HG02973 (cell line): ENCODE measurements around the gene ITGA1.
"Not testable (repeated sequence)": the region's sequence is repeated elsewhere in the genome, so short reads cannot be mapped to it uniquely, and the experiment has no call there.

ENCODE experiments used
- ATAC-seq: cut with Tn5 transposase; IDR thresholded peaks from one replicate; pipeline ENCODE4 v1.9.1; 2021; ENCODE audit warnings: moderate library complexity; ENCODE audit not compliant: unreplicated experiment

ITGA1 gene

DNA sequence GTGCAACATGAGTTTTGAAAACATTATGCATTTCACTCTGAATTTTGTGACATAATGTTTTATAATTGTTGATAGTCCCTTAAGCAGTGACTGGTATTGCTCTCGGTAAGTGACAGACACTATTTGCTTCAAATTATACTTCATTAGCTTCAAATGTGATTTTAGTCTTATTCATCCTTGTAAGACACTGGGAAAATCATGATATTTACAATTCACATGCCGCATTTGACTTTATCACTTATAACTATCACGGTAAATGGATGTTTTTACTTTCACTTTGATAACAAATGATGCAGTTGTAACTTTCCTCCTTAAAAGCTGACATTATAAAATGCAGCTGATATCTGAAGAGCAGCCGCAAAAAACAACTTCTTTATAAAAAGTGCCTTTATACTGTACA lies 157.3 kb downstream of the ITGA1 start:
- no peak for ATAC-seq

DNA sequence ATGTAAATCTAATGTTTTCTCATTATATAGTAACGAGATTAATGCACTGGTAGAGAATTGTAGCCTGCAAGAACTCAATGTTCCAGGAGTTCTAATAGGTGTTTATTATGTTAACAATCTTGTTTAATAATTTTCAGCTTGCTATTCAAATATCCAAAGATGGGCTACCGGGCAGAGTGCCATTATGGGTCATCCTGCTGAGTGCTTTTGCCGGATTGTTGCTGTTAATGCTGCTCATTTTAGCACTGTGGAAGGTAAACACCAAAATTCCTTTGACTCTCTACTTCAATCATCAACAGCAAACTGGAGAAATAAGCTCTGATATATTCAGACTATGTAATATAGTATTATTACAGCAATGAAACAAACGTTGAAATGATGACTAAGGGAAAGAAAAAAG lies 159.5 kb downstream of the ITGA1 start:
- ATAC-seq: no peak

DNA sequence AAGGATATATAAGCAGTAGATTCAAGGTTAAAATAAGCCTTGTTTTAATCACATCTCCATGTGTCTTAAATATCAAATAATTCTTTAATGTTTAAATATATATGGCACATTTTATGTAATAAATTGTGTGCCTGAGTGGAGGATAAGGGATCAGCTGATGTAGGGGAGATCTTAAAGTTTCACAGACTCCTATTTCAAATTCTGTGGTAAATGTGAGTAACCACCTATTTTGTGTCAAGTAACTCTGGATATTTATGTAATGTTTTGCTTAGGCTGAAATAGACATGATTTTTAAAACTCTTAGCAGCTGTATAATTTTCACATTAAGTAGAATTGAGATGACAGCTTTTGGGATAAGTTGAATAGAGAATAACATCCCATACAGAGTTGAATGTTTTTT lies 160.1 kb downstream of the ITGA1 start:
- ATAC-seq: no peak

DNA sequence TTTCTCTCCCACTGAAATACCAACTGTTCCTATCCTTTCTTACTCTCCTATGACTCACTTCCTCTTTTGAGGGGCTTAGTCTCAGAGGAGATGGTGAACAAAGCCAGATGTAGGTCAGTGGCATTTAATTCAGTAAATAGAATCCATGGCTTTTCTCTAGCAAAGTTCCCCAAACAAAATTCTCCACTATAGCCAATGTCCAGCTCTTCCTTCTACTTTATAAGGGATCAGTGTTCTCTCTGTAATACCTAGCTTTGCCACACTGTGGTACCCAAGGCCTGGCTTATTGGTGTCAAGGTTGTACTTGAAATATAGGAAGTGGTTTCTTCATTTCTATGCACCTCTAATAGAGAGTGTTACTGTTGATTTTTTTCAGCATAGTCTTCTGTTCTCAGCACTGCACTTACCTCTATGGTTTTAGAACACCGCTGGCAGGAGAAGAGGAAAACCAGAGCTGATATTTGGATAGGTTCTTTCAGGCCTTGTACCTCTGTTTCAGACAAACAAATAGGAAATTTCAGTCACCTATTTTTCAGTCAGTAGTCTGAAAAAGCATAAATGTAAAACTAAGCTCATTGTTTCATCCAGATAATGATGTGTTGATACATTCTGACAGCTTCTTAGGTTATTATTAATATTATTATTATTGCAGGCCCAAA lies 160.8 kb downstream of the ITGA1 start:
- peak; percentile 99 for ATAC-seq

DNA sequence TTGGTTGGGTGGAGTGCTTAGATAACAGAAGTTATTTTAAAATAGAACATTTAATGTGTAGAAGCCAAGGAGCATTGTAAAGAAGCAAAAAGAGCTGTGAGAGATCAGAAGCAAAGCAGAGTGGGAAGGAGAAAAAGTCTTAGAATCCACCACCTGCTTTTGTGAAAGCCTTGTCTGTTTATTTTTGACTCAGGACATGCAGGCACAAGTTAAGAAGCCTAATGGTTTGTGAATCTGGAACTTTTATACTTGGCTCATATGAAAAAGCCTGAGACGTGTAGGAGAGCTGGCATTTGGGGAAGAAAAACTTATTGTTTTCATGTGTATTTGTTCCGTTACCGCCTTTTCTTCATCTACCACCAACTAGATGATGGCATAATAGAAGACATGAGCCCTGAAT lies 163.0 kb downstream of the ITGA1 start:
- no peak for ATAC-seq

DNA sequence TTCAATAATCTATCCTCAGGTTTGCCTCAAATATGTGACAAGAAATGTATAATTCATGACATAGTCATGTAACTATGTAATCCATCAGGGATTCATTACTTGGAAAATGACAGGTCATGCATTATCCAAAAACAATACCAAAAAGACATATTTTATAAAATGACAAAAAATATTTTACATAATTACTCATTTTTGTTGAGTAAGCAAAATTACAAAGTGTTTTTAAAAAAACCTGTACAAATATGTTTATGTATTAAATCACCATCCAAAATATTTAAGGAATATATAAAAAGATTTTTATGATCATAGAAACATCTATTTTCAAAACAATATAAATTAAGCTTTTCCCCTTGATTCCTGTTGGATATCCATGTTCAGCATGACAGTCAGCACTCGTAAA lies 164.8 kb downstream of the ITGA1 start:
- no peak for ATAC-seq

DNA sequence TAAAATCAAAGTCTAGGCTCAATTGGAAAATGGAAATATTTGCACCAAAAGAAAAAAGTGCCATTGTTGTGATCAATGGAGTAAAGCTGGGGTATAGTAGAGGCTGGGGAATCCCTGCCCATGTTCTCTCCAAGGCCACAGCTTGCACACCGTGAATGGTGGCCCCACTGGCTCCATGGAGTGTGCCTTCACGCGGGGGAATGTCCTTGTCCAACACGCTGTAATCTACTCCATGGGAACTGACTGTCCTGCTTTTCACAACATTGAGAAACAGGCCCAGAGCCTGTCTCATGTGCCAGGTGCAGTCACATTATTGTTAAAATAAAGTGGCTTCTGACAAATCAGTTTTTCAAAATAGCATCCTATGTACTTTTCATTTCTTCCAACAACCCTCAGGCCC lies 168.3 kb downstream of the ITGA1 start:
- ATAC-seq: no peak

DNA sequence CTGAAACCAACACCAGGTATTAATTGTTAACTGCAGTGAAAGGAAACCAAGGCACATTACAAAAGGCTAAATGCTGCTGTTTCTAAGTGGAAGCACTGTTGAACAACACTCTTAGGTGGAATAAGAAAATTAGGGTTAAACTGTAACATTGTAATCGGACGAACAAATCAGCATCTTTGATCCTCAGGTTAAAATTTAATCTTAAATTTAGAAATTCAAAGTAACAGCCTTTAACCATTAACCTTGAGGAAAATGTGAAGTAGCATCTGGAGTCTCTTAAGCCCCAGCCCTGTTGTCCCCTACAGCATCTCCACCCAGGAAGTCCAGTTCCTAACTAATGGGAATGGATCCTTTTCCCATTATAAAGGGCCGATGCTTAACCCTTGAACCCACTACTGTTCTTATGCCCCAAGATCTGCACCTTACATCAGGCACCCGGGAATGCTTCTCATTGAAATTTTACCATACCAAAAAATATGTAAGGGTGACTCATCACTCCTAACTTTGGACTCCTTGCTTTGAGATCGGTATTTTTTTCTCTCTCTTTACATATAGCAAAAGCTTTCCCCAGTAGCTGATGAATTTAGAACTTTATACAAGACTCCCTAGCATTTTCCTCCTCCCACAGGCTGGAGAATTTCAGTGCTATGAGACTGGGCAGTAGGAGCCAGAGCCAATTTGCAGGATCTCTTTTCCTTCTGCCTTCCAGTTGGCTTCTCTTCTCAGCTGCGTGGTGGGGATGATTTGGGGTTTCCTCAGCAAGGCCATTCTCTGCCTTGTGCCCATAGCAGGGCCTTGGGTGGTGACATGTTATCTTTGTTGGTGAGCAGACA lies 169.4 kb downstream of the ITGA1 start:
- ATAC-seq: no peak

DNA sequence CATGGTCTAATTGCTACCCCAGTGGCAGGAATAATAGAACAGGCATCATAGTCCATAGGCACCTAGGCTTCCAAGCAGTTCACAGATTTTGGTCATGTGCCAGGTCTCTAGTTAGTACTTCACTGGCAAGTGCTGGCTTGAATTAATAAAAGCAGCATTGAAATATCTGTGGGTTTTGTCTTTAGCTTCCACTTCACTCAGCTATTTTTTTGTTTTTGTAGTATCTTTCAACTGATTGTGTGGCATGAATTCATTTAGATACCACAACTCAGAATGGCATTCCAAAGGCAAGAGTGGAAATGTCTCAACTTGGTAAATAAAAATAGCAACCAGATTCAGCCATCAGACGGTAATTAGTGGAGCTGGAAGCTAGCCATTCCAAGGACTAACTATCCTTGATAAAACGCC lies 173.6 kb downstream of the ITGA1 start:
- ATAC-seq: no peak

DNA sequence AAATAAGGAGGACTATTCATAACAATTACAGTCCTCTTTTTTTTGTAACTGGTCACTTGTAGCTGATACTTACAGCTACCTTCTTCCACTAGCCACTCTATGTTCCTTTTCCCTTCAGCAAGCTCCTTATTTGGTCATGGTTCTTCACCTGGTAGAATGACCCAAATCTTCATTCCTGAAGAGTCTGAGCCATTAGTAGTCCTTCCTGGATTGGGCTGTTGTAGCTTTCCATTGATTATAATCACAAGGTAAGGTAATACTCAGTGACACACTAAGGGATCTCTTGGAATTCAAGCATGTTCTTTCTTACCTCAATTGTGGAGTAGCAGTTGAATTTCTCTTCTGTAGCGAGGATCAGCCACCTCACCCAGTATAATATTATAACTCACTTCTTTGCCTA lies 175.9 kb downstream of the ITGA1 start:
- ATAC-seq: no peak

DNA sequence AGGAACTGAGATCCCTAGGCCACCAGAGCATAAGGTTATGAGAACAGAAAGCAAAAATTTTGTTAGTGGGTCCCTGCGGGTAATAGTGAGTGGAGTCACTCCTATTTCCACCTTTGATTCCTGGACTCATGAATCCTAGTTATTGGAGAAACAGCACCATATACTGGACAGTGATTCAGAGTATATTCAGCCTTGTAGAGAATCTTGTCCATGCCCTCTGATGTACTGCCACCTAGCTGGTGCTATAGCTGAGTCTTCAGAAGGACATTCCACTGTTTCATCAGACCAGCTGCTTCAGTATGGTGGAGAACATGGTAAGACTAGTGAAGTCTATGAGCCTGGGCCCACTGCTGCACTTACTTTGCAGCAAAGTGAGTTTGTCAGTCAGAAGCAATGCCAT lies 176.4 kb downstream of the ITGA1 start:
- ATAC-seq: no peak

DNA sequence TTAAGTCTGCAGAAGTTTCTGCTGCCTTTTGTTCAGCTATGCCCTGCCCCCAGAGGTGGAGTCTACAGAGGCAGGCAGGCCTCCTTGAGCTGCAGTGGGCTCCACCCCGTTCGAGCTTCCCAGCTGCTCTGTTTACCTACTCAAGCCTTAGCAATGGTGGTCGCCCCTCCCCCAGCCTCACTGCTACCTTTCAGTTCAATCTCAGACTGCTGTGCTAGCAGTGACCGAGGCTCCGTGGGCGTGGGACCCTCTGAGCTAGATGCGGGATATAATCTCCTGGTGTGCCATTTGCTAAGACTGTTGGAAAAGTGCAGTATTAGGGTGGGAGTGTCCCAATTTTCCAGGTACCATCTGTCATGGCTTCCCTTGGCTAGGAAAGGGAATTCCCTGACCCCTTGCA lies 188.4 kb downstream of the ITGA1 start:
- ATAC-seq: not testable (repeated sequence)

DNA sequence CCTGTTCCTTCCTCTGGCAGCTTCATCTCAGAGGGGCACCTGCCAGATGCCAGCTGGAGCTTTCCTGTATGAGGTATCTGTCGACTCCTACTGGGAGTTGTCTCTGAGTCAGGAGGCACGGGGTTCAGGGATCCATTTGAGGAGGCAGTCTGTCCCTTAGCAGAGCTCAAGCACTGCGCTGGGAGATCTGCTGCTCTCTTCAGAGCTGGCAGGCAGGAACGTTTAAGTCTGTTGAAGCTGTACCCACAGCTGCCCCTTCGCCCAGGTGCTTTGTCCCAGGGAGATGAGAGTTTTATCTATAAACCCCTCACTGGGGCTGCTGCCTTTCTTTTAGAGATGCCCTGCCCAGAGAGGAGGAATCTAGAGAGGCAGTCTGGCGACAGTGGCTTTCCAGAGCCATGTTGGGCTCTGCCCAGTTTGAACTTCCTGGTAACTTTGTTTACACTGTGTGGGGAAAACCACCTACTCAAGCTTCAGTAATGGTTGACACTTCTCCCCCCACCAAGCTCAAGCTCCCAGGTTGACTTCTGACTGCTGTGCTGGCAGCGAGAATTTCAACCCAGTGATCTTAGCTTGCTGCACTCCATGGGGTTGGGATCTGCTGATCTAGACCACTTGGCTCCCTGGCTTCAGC lies 189.7 kb downstream of the ITGA1 start:
- ATAC-seq: no peak

DNA sequence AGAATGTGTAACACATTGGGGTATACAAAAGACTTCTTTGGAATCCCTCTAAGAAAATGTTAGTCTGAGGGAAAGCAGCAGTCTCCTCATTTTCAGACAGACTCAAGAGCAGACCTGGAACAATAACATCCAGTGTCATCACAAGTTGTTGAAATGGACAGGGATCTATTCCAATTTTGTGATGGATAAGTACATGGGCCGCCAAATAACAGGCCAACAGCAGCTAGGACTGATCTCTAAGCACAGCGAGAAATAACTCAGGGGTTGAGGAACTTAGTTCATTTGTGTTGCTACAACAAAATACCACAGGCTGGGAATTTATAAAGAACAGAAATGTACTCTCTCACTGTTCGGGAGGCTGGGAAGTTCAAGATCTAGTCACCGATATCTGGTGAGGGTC lies 193.8 kb downstream of the ITGA1 start:
- no peak for ATAC-seq

DNA sequence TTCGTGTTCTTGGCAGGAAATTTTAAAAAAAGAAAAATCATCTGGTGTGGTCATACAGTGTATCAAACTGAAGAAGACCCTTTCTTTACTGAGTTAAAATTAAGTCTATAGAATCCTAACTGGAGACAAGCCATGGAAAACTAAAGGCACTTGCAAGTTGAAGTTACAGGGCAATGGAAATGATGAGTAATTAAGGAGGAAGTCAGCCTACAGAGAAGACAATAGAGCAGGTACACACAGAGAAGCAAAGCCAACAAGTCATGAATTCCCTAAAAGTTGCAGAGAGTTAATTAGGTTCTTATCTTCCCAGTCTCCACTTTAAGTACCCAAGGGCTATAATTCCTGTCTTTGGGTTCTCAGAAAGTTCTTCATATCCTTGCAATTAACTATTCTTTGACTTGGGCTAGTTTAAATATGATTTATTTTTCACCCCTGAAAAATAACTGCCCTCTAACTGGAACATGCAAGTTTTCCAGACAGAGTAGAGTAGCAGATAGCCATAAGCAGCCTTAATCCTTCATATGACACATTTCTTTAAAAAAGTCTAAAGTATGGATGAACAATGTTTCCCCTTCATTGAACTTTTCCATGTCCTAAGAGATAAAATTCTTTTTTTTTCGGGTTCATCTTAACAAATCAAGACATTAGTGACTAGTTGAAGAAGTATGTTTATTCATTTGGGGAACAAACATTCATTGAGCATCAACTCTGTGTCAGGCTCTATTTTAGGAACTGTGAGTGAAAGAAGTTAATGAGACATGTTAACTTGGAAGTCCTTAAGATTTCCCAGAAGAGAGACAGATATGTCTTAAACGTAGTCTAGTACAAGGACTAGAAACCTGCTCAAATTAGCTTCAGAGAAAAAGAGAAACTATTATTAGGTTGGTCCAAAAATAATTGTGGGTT lies 196.3 kb downstream of the ITGA1 start:
- no peak for ATAC-seq

DNA sequence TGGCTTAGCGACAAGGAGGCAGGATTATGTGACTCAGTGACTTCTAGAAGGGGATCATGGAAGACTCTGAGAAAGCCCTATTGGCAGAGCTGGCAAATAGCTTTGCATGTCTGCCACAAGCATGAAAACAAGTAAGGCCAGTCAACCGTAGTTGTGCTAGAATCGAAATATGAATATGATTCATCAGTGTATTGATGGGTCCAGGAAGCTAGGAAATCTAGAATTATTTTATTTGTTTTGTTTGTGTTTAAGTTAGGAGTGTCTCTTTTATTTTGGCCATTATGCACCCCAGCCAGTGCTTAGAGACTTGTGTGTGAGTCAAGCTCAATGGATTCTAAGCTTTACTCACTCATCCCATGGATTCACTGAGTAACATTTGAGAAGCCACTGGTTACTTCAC lies 197.6 kb downstream of the ITGA1 start:
- no peak for ATAC-seq

DNA sequence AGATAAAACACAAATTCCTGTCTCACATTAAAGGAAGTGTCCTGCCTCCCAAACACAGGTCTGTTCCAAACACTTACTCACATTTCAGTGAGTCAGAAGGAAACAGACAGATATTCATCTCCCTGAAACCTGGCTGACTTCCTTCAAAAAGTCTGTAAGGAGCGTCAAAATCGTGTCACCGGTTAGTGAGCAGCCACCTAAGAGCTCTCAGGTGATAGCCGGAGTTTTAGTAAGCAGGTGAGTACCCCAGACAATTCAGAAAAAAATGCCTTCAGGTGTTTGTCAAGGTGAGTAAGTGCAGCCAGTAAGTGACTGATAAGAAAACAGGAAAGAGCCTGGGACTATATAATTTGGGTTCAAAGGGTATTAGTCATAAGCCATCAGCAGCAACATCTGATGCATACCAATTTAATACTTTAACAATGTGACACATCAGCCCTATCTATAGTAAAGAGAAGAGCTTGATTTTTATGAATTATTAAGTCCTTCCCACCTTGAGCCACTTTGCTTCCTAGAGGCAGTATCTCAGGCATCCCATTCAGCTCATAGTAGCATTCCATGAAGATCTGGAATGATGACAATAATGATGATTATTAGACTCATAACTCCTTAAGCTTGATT lies 200.1 kb downstream of the ITGA1 start:
- ATAC-seq: no peak

DNA sequence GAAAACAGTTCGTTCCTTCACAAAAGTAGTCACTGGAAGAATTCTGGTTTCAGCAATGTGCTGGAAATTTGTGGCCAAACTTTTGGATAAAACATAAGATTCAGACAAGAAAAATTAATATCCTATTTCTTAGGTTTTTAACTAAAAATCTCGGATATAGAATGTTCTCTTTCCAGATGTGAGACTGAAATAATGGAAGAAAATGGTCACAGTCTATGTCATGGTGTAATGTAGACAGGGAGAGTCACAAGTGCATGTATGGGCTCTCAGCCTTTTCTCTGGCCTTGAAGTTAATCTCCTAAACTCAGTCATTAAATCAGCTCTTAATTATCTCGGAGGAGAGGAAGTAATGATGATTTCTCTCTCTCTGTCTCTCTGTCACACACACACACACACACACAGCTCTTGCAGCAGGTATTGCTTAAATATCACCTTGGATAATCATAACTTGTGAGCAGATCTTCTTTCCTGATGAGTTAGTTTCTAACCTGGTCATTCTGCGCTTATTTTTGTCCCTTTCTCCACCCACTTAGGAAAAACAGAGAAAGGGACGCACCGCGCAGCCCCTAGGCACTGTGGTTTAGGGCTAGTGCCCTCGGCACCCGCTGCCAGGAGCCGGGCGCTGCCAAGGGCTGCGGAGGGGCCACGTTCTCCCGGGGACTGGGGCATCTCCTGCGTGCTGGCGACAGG lies 200.8 kb downstream of the ITGA1 start:
- ATAC-seq: peak; percentile 12

DNA sequence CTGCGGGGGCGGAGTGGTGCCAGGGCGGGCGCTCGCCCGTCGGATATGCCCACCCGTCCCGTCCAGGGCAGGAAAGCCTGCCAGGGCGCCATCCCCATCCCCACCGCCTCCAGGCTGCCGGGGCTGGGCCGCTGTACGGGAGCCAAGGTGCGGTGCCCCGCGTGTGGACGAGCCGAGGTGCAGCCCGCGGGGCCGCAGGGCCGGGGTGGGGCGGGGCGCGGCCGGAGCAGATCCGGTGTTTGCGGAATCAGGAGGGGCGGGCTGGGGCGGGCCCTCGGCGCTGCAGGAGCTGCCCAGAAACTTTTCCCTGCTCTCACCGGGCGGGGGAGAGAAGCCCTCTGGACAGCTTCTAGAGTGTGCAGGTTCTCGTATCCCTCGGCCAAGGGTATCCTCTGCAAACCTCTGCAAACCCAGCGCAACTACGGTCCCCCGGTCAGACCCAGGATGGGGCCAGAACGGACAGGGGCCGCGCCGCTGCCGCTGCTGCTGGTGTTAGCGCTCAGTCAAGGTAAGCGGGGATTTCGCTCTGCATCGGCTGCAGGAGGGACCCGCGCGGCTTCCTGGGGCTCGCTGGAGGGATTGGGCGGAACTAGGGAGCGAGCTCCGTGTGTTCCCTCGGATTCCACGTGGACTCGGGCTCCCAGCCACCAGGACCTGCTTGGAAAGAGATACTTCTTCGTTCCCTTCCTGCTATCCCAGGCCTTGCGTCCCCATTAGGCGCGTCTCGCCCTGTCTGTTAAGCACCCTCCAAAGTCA lies 201.5 kb downstream of the ITGA1 start, which contains the start of gene ITGA2:
TSS of gene ITGA2 (plus strand) at position 328 of the 756 bp plus-strand sequence. CDS start at position 445, 117 bp downstream.
- peak; percentile 61 for ATAC-seq
